ENCODE measurements around the gene NFYC. TPM values are rescaled to one million over a fixed set of nuclear protein-coding genes. Genes with fewer than 3 reads are reported as not detected.

The NFYC gene
- total and polyA plus RNA-seq, 2 of the 8 experiments (the other 6 are each of a cell fraction or from before 2014, with no cell fraction given) = 54.1 to 124 TPM

DNA sequence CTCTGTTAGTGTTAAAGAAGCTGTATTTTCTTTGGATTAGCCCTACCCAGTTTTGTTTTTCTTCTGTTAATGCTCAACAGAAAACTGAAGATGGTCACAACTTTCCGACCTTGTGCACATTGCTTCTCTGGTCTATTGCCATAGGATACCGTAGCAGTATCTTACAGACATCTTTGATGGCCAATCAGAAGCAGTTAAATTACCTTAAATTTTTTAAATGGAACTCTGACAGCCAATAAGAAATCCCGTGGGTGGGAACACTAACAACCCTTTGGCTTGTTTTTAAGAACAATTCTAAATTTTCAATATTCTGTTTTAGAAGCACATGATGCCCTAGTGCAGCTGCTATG, 17.2 kb downstream of the NFYC start:
- no peak overlapping the region for H3K14ac ChIP-seq (ENCODE audit: insufficient read length)
- WGBS, 2 experiments (ENCODE audit: extremely low coverage in 1 of 2, insufficient coverage in 1 of 2, insufficient read length in 1 of 2, insufficient replicate concordance in 2 of 2, low coverage in 1 of 2, low lambda C conversion rate in 2 of 2, missing lambda C conversion rate in 1 of 2) = 8% methylated on average over 3 of the region's 3 CpGs; no CpG with 5 or more reads in 1 of the 2 experiments
- H2AK5ac ChIP-seq (ENCODE audit: low read depth, low read length) = no peak overlapping the region; the same call in 1 of the 2 replicates
- H3K4me3 ChIP-seq (ENCODE audit: extremely low read depth in 1 of 4, insufficient read depth in 2 of 4, low read depth in 3 of 4, low read length in 4 of 4) = peak overlapping the region; percentile 72 to 89 (median 80)
- H4K20me1 ChIP-seq (replicated peaks in 1 of 2; ENCODE audit: control insufficient read depth in 1 of 2, insufficient read depth in 2 of 2, low read length in 2 of 2) = no peaks in the 10 kb centered on the region
- DNase-seq (ENCODE audit: low read depth in 1 of 2, low spot score in 2 of 2) (no peak), FAIRE-seq (no peak)
- H3K4ac ChIP-seq (replicated peaks; ENCODE audit: insufficient read length, low read depth, low read length) = no peak overlapping the region
- peak overlapping the region; percentile 97; the same call in 1 of the 2 replicates for H2BK12ac ChIP-seq (ENCODE audit: low read depth, low read length)
- peak overlapping the region; percentile 36 for H3K56ac ChIP-seq (replicated peaks; ENCODE audit: insufficient read length, low read depth, low read length)
- H4K91ac ChIP-seq (replicated peaks; ENCODE audit: insufficient read length, low read length) = peak overlapping the region; percentile 83
- peak overlapping the region; percentile 93; the same call in 1 of the 2 replicates for H3K18ac ChIP-seq (ENCODE audit: extremely low read depth, low read length)
- peaks cover 2% of the 10 kb centered on the region for H3K23me2 ChIP-seq (ENCODE audit: low read depth, low read length)
- no peak overlapping the region for H2BK120ac ChIP-seq (replicated peaks; ENCODE audit: low read depth, low read length)
- H3K9me3 ChIP-seq (ENCODE audit: insufficient read depth in 2 of 2, low read depth in 1 of 2, low read length in 1 of 2) = no peaks in the 10 kb centered on the region
- H3K79me2 ChIP-seq (ENCODE audit: control insufficient read depth in 1 of 2, insufficient read depth in 2 of 2, low read length in 2 of 2) = peaks cover 8 to 84% of the 10 kb centered on the region in 2 experiments
- TF ChIP-seq SIN3A (conservative IDR thresholded peaks at IDR 0.05 in 1 of 2, IDR thresholded peaks at IDR 0.05 in 1 of 2; ENCODE audit: low read depth in 1 of 2, low read length in 2 of 2) (peak in 1 of 2 experiments; percentile 21; a peak in 2 of 4 replicates), NRF1 (IDR thresholded peaks at IDR 0.05; ENCODE audit: low read depth, low read length) (no peak)
- H3K79me1 ChIP-seq (ENCODE audit: low read depth, low read length) = no peaks in the 10 kb centered on the region
- no peaks in the 10 kb centered on the region for H3K27me3 ChIP-seq (replicated peaks in 1 of 4; ENCODE audit: control insufficient read depth in 3 of 4, extremely low read depth in 1 of 4, insufficient read depth in 3 of 4, low read length in 3 of 4)
- H4K5ac ChIP-seq (ENCODE audit: insufficient read length, low read depth, low read length) = peak overlapping the region; percentile 100
- peak overlapping the region; percentile 97 for H2BK5ac ChIP-seq (ENCODE audit: low read depth, low read length)
- H2BK15ac ChIP-seq (ENCODE audit: low read length) = 0 out of 2 replicates have a peak overlapping the region, but pooled peaks have one; percentile 46
- peaks cover 0 to 8% (median 5%) of the 10 kb centered on the region in 4 experiments; a peak in 4 of 7 replicates for H3K4me1 ChIP-seq (replicated peaks in 1 of 4; ENCODE audit: control insufficient read depth in 3 of 4, insufficient read depth in 4 of 4, low read length in 3 of 4)
- H2BK20ac ChIP-seq (ENCODE audit: low read length) = 0 out of 2 replicates have a peak overlapping the region, but pooled peaks have one; percentile 49
- peak overlapping the region; percentile 69 to 87 for H3K4me2 ChIP-seq (ENCODE audit: insufficient read depth in 1 of 2, low read depth in 2 of 2, low read length in 2 of 2)
- H3K23ac ChIP-seq (ENCODE audit: insufficient read length) = no peak overlapping the region
- H3K36me3 ChIP-seq (ENCODE audit: control insufficient read depth in 2 of 4, insufficient read depth in 4 of 4, low read length in 3 of 4) = peaks cover 0 to 8% (median 0%) of the 10 kb centered on the region in 4 experiments; a peak in 2 of 8 replicates
- H3K9ac ChIP-seq (replicated peaks in 1 of 4; ENCODE audit: extremely low read depth in 1 of 4, low read depth in 3 of 4, low read length in 3 of 4) = peak overlapping the region; percentile 69 to 92 (median 72)
- POLR2A ChIA-PET (ENCODE audit: partially characterized antibody) = interaction anchor here (0.7 to 17.0 kb wide), 7 partner anchors 9 to 153 kb away, joined by 3 to 293 read pairs (median 8); partner anchors contain the start of genes CITED4, NFYC and RIMS3
- peak overlapping the region; percentile 82 for H3K27ac ChIP-seq (ENCODE audit: low read depth, low read length)
- CTCF ChIA-PET (ENCODE audit: partially characterized antibody) = interaction anchor here (0.9 to 1.4 kb wide), 2 partner anchors 16 to 42 kb away, joined by 3 read pairs; no protein-coding TSS in a partner anchor
- H2AFZ ChIP-seq (ENCODE audit: low read length) = peak overlapping the region; percentile 60
- H4K8ac ChIP-seq (ENCODE audit: extremely low read depth, insufficient read depth, low read length) = no peak overlapping the region
